Measurements from ENCODE around the gene TMEM150C. TPM values are rescaled to one million over a fixed set of nuclear protein-coding genes. Genes with fewer than 3 reads are reported as not detected.
"Not testable (repeated sequence)": the region's sequence is repeated elsewhere in the genome, so short reads cannot be mapped to it uniquely, and the experiment has no call there.

The TMEM150C gene
- total and polyA plus RNA-seq, 4 donors: 4.8 to 8.7 (median 5.2) TPM

- not testable (repeated sequence) for H3K9me3 ChIP-seq (ENCODE audit: control insufficient read depth in 4 of 4, low read length in 3 of 4); H3K27me3 ChIP-seq (ENCODE audit: control insufficient read depth in 4 of 4, insufficient read depth in 4 of 4, low read length in 3 of 4); H3K9ac ChIP-seq (ENCODE audit: low read depth in 1 of 2, low read length in 2 of 2); H3K36me3 ChIP-seq (ENCODE audit: control insufficient read depth in 4 of 4, insufficient read depth in 3 of 4, low read depth in 1 of 4, low read length in 3 of 4); H3K4me3 ChIP-seq (ENCODE audit: low read depth in 1 of 3, low read length in 3 of 3); DNase-seq (ENCODE audit: low spot score)
- H3K4me1 ChIP-seq (ENCODE audit: control insufficient read depth in 4 of 4, insufficient read depth in 4 of 4, low read length in 3 of 4): peaks cover 4 to 26% (median 11%) of the 10 kb centered on the region in 4 donors
- 33% methylated on average over 13 of the region's 13 CpGs for WGBS
- TF ChIP-seq HNF4A (conservative IDR thresholded peaks at IDR 0.05) (peak; percentile 41 to 49), RXRA (IDR thresholded peaks at IDR 0.05) (peak; percentile 58 to 59), SP1 (IDR thresholded peaks at IDR 0.05) (peak; percentile 45), RAD21 (IDR thresholded peaks at IDR 0.05) (peak in 1 of 2 donors; percentile 40)
- peak overlapping the region in 1 of 2 donors; percentile 14 for H3K27ac ChIP-seq (ENCODE audit: low read depth in 1 of 2, low read length in 2 of 2)
These were observed 2.6 kb downstream of the TMEM150C start for GRCh38 chr4:82559090-82559734.

- Histone ChIP-seq H3K9me3 (ENCODE audit: control insufficient read depth in 4 of 4, low read length in 3 of 4) (no peaks in the 10 kb centered on the region), H3K4me3 (ENCODE audit: low read depth in 1 of 3, low read length in 3 of 3) (no peak overlapping the region), H3K9ac (ENCODE audit: low read depth in 1 of 2, low read length in 2 of 2) (no peak overlapping the region), H3K4me1 (ENCODE audit: control insufficient read depth in 4 of 4, insufficient read depth in 4 of 4, low read length in 3 of 4) (peaks cover 5 to 20% (median 9%) of the 10 kb centered on the region in 4 donors), H3K36me3 (ENCODE audit: control insufficient read depth in 4 of 4, insufficient read depth in 3 of 4, low read depth in 1 of 4, low read length in 3 of 4) (no peaks in the 10 kb centered on the region), H3K27me3 (ENCODE audit: control insufficient read depth in 4 of 4, insufficient read depth in 4 of 4, low read length in 3 of 4) (no peaks in the 10 kb centered on the region), H3K27ac (ENCODE audit: low read depth in 1 of 2, low read length in 2 of 2) (no peak overlapping the region)
- TF ChIP-seq, protein P1, sequence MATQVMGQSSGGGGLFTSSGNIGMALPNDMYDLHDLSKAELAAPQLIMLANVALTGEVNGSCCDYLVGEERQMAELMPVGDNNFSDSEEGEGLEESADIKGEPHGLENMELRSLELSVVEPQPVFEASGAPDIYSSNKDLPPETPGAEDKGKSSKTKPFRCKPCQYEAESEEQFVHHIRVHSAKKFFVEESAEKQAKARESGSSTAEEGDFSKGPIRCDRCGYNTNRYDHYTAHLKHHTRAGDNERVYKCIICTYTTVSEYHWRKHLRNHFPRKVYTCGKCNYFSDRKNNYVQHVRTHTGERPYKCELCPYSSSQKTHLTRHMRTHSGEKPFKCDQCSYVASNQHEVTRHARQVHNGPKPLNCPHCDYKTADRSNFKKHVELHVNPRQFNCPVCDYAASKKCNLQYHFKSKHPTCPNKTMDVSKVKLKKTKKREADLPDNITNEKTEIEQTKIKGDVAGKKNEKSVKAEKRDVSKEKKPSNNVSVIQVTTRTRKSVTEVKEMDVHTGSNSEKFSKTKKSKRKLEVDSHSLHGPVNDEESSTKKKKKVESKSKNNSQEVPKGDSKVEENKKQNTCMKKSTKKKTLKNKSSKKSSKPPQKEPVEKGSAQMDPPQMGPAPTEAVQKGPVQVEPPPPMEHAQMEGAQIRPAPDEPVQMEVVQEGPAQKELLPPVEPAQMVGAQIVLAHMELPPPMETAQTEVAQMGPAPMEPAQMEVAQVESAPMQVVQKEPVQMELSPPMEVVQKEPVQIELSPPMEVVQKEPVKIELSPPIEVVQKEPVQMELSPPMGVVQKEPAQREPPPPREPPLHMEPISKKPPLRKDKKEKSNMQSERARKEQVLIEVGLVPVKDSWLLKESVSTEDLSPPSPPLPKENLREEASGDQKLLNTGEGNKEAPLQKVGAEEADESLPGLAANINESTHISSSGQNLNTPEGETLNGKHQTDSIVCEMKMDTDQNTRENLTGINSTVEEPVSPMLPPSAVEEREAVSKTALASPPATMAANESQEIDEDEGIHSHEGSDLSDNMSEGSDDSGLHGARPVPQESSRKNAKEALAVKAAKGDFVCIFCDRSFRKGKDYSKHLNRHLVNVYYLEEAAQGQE (IDR thresholded peaks at IDR 0.05): no peak
- TF ChIP-seq RAD21 (IDR thresholded peaks at IDR 0.05): peak in 1 of 2 donors; percentile 17
- no peak for DNase-seq (ENCODE audit: low spot score)
- WGBS: 86% methylated on average over 3 of the region's 3 CpGs
These were observed 6.5 kb downstream of the TMEM150C start for GRCh38 chr4:82555276-82555675.

DNA sequence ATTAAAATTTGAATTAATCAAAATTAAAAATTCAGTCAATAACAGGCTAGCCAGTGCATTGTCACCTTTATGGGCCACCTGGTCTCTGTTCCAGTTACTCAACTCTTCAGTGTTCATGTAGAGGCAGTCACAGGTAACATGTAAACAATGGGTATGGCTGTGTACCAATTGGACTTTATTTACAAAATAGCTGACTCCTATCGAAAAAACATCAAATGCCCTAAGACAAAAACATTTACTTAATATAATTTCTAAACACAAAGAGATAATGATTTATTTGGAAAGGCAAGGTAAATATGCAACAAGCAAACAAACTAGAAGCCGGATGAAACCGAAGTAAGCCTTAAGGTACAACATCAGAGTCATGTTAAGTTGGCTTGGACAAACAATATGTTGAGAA, 8.8 kb downstream of the TMEM150C start:
- H3K9me3 ChIP-seq (ENCODE audit: control insufficient read depth in 4 of 4, low read length in 3 of 4): no peaks in the 10 kb centered on the region
- no peaks in the 10 kb centered on the region for H3K27me3 ChIP-seq (ENCODE audit: control insufficient read depth in 4 of 4, insufficient read depth in 4 of 4, low read length in 3 of 4)
- H3K4me3 ChIP-seq (ENCODE audit: low read depth in 1 of 3, low read length in 3 of 3): no peak overlapping the region
- H3K27ac ChIP-seq (ENCODE audit: low read depth in 1 of 2, low read length in 2 of 2): no peak overlapping the region
- 42% methylated on average over 3 of the region's 3 CpGs for WGBS
- DNase-seq (ENCODE audit: low spot score): no peak
- H3K9ac ChIP-seq (ENCODE audit: low read depth in 1 of 2, low read length in 2 of 2): no peak overlapping the region
- no peaks in the 10 kb centered on the region for H3K36me3 ChIP-seq (ENCODE audit: control insufficient read depth in 4 of 4, insufficient read depth in 3 of 4, low read depth in 1 of 4, low read length in 3 of 4)
- H3K4me1 ChIP-seq (ENCODE audit: control insufficient read depth in 4 of 4, insufficient read depth in 4 of 4, low read length in 3 of 4): peaks cover 2 to 10% (median 4%) of the 10 kb centered on the region in 4 donors
- TF ChIP-seq SP1 (IDR thresholded peaks at IDR 0.05) (no peak), GABPA (IDR thresholded peaks at IDR 0.05 in 1 of 2, conservative IDR thresholded peaks at IDR 0.05 in 1 of 2) (no peak), ZBTB33 (IDR thresholded peaks at IDR 0.05) (no peak), RXRA (IDR thresholded peaks at IDR 0.05) (peak in 1 of 2 donors; percentile 43), TAF1 (conservative IDR thresholded peaks at IDR 0.05) (no peak), YY1 (IDR thresholded peaks at IDR 0.05) (no peak), JUND (IDR thresholded peaks at IDR 0.05) (no peak), CTCF (IDR thresholded peaks at IDR 0.05; ENCODE audit: low read depth, low read length, missing input control) (no peak), FOXA1 (IDR thresholded peaks at IDR 0.05) (no peak), EGR1 (IDR thresholded peaks at IDR 0.05; ENCODE audit: low read depth in 2 of 2) (no peak), HNF4A (conservative IDR thresholded peaks at IDR 0.05) (peak in 1 of 2 donors; percentile 38), RAD21 (IDR thresholded peaks at IDR 0.05) (no peak), FOXA2 (IDR thresholded peaks at IDR 0.05) (peak; percentile 35), NR2F2 (IDR thresholded peaks at IDR 0.05) (no peak)
- TF ChIP-seq, protein P2, sequence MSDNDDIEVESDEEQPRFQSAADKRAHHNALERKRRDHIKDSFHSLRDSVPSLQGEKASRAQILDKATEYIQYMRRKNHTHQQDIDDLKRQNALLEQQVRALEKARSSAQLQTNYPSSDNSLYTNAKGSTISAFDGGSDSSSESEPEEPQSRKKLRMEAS (IDR thresholded peaks at IDR 0.05): no peak
- TF ChIP-seq, protein P1 (IDR thresholded peaks at IDR 0.05): no peak

Measured in liver (tissue), 9 donors.